Natural killer cell (primary cell): ENCODE results near the gene HS6ST3. TPM values are rescaled to one million over a fixed set of nuclear protein-coding genes. Genes with fewer than 3 reads are reported as not detected.

Source experiments
- ATAC-seq, 3 donors: fragments of 150-1000 bp in 2 of 3; fragments of 200-7000 bp in 1 of 3; cut with Tn5 transposase; 1 replicate in 1 of 3; 2 replicates in 2 of 3; pipeline ENCODE4 v1.10.0; 2021; ENCODE audit warnings: mild to moderate bottlenecking in 2 of 3, moderate library complexity in 2 of 3
- DNase-seq, 2 donors: peaks; one replicate each; pipeline versions ENCODE4 v3.0.0 to v3.0.0-alpha.2; 2013 to 2021; ENCODE audit warnings: mixed read lengths in 1 of 2
- H3K27ac ChIP-seq: one replicate; pipeline ENCODE4 v1.5.1; 2013; ENCODE audit warnings: mild to moderate bottlenecking, low read length
- H3K27me3 ChIP-seq: one replicate; pipeline ENCODE4 v1.6.1; 2013; ENCODE audit warnings: low read length; ENCODE audit not compliant: control insufficient read depth, insufficient read depth
- H3K36me3 ChIP-seq: one replicate; pipeline ENCODE4 v1.6.1; 2013; ENCODE audit warnings: low read length; ENCODE audit not compliant: control insufficient read depth, insufficient read depth
- H3K4me1 ChIP-seq: one replicate; pipeline ENCODE4 v1.6.1; 2013; ENCODE audit warnings: low read length; ENCODE audit not compliant: control insufficient read depth, insufficient read depth
- H3K4me3 ChIP-seq: one replicate; pipeline ENCODE4 v1.5.1; 2013; ENCODE audit warnings: low read length
- H3K9me3 ChIP-seq: one replicate; pipeline ENCODE4 v1.6.1; 2013; ENCODE audit warnings: low read length; ENCODE audit not compliant: control insufficient read depth, insufficient read depth
- H3K27ac Mint-ChIP-seq, 2 donors: one replicate each; pipeline ENCODE4 v1.8.0; 2022; ENCODE audit warnings: mild to moderate bottlenecking in 2 of 2, mixed read lengths in 2 of 2, moderate library complexity in 1 of 2
- H3K27me3 Mint-ChIP-seq, 2 donors: one replicate each; pipeline ENCODE4 v1.8.0; 2022; ENCODE audit warnings: low read depth in 2 of 2, mixed read lengths in 2 of 2
- H3K36me3 Mint-ChIP-seq: one replicate; pipeline ENCODE4 v1.8.0; 2022; ENCODE audit warnings: mixed read lengths
- H3K4me1 Mint-ChIP-seq, 2 donors: one replicate each; pipeline ENCODE4 v1.8.0; 2022; ENCODE audit warnings: mixed read lengths in 2 of 2
- H3K4me3 Mint-ChIP-seq: one replicate; pipeline ENCODE4 v1.8.0; 2022; ENCODE audit warnings: mild to moderate bottlenecking, moderate library complexity, mixed read lengths
- H3K9me3 Mint-ChIP-seq, 2 donors: one replicate each; pipeline ENCODE4 v1.8.0; 2022; ENCODE audit warnings: mixed read lengths in 2 of 2
- CTCF ChIP-seq: fragments of 200-600 bp; IDR thresholded peaks from one replicate; pipeline ENCODE4 v1.8.0; 2022; ENCODE audit warnings: antibody characterized with exemption
- WGBS: methylation state at CpG from one replicate; pipeline ENCODE4 v1.1.7; 2013; ENCODE audit warnings: missing lambda C conversion rate; ENCODE audit not compliant: insufficient coverage; 5-methylcytosine and 5-hydroxymethylcytosine counted together
- intact Hi-C: fragments of 100-400 bp; cut with micrococcal nuclease; formaldehyde crosslinking; loops from one replicate; pipeline ENCODE4 v1.14.2; 2022
- total RNA-seq, 4 donors: library from RNA; stranded (reverse); fragments of 120-200 nt in 1 of 4; gene quantifications; one replicate each; pipeline versions ENCODE4 v1.2.3 to v1.2.4, GENCODE V29; 2013 to 2022

The HS6ST3 gene
- total RNA-seq, 3 donors from 2014 or later (not counting 1 experiment from before 2014, with no cell fraction given) = not detected

DNA sequence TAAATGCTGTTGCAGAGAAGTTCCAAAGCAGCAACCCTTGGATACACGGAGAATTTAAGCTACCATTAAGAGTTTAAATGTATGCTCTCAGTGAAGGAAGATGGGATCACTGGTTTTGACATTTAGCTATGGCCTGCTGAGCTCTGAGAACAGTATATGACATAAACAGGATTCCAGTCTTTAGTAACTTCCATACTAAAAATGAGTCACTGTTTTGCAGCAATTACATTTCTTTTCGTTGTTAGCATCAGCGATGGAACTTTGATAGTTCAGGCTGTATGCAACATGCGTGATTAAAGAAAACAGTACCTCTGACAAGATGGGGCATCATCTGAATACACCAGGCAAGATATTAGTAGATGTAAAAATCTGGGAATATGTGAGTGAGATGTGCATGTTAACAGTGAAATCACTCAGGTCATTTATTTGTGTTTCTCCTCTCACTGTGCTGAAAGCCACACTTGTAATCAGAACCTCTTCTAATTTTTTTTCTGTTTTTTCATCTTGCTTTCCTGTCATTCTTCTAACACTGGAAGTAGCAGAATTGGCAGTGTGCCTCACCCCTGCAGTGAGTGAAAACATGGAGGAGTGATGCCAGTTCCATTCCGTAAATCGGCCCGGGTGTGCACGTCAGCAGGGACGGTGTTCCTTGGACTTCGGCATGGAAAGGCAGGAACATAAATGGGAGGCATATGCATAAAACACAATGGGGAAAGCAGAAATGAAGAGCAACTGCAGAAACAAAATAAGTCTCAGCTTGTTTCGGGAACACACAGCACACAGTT, 542.8 kb downstream of the HS6ST3 start:
- no peak for TF ChIP-seq CTCF
- no peaks in the 10 kb centered on the region for H3K4me1 Mint-ChIP-seq
- H3K27ac Mint-ChIP-seq = no peak overlapping the region
- no peak for ATAC-seq
- no peaks in the 10 kb centered on the region for H3K27me3 Mint-ChIP-seq
- H3K9me3 Mint-ChIP-seq = peaks cover 16 to 24% of the 10 kb centered on the region in 2 donors
- Histone ChIP-seq H3K9me3 (peaks cover 11% of the 10 kb centered on the region), H3K27me3 (no peaks in the 10 kb centered on the region), H3K4me1 (no peaks in the 10 kb centered on the region), H3K4me3 (no peak overlapping the region), H3K27ac (no peak overlapping the region), H3K36me3 (no peaks in the 10 kb centered on the region)
- intact Hi-C loops = no loop called here
- H3K36me3 Mint-ChIP-seq = no peaks in the 10 kb centered on the region
- 95% methylated on average over 11 of the region's 11 CpGs for WGBS
- no peak overlapping the region for H3K4me3 Mint-ChIP-seq
- no peak for DNase-seq

DNA sequence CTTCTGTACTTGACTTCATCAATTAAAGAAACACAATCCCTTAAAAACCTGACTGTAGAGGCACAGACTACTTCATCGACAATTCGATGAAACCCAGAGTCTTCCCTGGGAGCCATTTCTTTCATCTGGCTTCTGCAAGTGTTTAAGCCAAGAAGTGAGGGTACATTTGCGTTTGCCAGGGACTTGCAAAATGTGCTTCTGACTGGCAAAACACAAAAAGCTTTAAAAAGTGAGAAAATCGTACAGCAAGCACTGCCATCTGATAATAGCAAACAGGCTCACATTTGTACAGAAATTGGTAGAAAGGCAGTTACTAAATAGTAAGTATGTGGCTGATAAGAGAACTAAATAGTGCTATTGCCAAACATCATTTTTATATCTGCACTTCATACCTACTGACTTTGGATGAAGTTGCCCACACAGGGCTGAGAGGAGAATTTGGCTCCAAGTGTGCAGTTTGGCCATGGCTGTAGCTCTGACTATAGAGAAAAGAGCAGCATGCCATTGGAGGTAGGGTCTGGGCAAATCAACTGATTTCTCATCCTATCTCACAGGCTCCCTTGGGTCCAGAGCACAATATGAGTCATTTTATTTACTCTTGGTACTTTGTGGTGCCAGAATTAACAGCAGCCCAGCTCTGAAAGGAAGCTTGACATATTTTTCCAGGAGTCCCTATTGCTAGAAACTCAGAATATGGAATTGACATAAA, 546.2 kb downstream of the HS6ST3 start:
- Histone ChIP-seq H3K27ac (no peak overlapping the region), H3K36me3 (no peaks in the 10 kb centered on the region), H3K9me3 (peaks cover 11% of the 10 kb centered on the region), H3K4me3 (no peak overlapping the region), H3K4me1 (no peaks in the 10 kb centered on the region), H3K27me3 (no peaks in the 10 kb centered on the region)
- Mint-ChIP-seq H3K27me3 (no peaks in the 10 kb centered on the region), H3K27ac (no peak overlapping the region), H3K4me3 (no peak overlapping the region), H3K9me3 (peaks cover 11 to 20% of the 10 kb centered on the region in 2 donors), H3K36me3 (no peaks in the 10 kb centered on the region), H3K4me1 (no peaks in the 10 kb centered on the region)
- no peak for ATAC-seq
- no peak for TF ChIP-seq CTCF
- no peak for DNase-seq
- 78% methylated on average over 4 of the region's 4 CpGs for WGBS
- intact Hi-C loops = no loop called here

- H3K4me1 ChIP-seq = no peaks in the 10 kb centered on the region
- no peak for ATAC-seq
- peaks cover 7% of the 10 kb centered on the region for H3K9me3 ChIP-seq
- H3K4me1 Mint-ChIP-seq = no peaks in the 10 kb centered on the region
- DNase-seq = no peak
- H3K4me3 Mint-ChIP-seq = no peak overlapping the region
- no peak overlapping the region for H3K27ac Mint-ChIP-seq
- no peak overlapping the region for H3K4me3 ChIP-seq
- no peaks in the 10 kb centered on the region for H3K27me3 Mint-ChIP-seq
- no peaks in the 10 kb centered on the region for H3K36me3 ChIP-seq
- intact Hi-C loops = no loop called here
- H3K27ac ChIP-seq = no peak overlapping the region
- no peaks in the 10 kb centered on the region for H3K36me3 Mint-ChIP-seq
- no peaks in the 10 kb centered on the region for H3K27me3 ChIP-seq
- peaks cover 11 to 22% of the 10 kb centered on the region in 2 donors for H3K9me3 Mint-ChIP-seq
- no peak for TF ChIP-seq CTCF
Measured at GRCh38 chr13:96637039-96637438, 547.1 kb downstream of the HS6ST3 start.
